ENCODE results near the gene OLIG2.

The OLIG2 gene

DNA sequence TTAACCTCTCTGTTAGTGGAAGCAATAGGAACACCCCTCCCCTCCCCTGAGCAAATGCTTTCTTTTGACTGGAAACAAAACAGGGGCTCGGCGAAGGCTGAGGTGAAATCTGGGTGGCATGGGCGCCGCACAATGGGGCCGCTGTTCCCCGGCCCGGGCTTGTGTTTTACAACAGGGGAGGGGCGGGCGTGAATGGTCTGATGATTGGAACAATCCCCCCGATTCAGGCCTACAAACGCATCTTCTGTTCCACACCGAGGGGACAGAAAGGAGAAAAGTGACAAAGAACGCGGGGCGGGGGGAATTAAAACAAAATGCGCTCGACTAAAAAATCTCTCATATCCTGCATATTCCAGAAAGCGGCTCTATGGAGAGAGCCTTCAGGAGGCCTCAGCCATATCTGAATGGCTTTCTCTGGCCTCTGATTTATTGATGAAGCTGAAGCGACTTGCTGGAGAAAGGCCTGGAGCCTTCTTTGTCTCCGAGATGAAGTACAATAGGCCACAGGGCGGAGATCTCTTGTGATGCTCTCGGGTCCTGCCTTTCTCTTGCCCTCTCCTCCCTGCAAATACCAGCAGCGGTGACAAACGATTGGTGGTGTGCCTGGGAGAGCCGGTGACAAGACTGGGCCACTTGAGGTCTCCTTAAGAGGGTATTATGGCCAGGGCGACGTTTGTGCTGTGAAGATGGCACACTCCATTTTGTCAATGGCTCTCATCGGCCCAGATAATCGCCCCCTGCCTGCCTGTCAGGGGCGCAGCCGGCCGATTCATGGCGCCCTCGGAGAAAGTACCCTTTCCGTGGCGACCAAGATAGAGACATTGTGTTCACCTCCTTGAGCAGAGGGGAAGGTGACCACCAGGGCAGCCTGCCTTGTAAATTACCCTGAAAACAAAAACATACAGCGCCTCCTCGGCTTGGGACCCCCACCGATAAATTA is 47.1 kb upstream of the OLIG2 start:
- TF ChIP-seq POLR2AphosphoS5 (IDR thresholded peaks at IDR 0.05; ENCODE audit: low read depth) (no peak), SPI1 (IDR thresholded peaks at IDR 0.05; ENCODE audit: borderline replicate concordance, low read depth) (no peak), GABPA (IDR thresholded peaks at IDR 0.05; ENCODE audit: low read depth) (no peak)
- TF ChIP-seq, protein P1, sequence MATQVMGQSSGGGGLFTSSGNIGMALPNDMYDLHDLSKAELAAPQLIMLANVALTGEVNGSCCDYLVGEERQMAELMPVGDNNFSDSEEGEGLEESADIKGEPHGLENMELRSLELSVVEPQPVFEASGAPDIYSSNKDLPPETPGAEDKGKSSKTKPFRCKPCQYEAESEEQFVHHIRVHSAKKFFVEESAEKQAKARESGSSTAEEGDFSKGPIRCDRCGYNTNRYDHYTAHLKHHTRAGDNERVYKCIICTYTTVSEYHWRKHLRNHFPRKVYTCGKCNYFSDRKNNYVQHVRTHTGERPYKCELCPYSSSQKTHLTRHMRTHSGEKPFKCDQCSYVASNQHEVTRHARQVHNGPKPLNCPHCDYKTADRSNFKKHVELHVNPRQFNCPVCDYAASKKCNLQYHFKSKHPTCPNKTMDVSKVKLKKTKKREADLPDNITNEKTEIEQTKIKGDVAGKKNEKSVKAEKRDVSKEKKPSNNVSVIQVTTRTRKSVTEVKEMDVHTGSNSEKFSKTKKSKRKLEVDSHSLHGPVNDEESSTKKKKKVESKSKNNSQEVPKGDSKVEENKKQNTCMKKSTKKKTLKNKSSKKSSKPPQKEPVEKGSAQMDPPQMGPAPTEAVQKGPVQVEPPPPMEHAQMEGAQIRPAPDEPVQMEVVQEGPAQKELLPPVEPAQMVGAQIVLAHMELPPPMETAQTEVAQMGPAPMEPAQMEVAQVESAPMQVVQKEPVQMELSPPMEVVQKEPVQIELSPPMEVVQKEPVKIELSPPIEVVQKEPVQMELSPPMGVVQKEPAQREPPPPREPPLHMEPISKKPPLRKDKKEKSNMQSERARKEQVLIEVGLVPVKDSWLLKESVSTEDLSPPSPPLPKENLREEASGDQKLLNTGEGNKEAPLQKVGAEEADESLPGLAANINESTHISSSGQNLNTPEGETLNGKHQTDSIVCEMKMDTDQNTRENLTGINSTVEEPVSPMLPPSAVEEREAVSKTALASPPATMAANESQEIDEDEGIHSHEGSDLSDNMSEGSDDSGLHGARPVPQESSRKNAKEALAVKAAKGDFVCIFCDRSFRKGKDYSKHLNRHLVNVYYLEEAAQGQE (IDR thresholded peaks at IDR 0.05; ENCODE audit: insufficient replicate concordance, low read depth): no peak
- TF ChIP-seq, protein P2, sequence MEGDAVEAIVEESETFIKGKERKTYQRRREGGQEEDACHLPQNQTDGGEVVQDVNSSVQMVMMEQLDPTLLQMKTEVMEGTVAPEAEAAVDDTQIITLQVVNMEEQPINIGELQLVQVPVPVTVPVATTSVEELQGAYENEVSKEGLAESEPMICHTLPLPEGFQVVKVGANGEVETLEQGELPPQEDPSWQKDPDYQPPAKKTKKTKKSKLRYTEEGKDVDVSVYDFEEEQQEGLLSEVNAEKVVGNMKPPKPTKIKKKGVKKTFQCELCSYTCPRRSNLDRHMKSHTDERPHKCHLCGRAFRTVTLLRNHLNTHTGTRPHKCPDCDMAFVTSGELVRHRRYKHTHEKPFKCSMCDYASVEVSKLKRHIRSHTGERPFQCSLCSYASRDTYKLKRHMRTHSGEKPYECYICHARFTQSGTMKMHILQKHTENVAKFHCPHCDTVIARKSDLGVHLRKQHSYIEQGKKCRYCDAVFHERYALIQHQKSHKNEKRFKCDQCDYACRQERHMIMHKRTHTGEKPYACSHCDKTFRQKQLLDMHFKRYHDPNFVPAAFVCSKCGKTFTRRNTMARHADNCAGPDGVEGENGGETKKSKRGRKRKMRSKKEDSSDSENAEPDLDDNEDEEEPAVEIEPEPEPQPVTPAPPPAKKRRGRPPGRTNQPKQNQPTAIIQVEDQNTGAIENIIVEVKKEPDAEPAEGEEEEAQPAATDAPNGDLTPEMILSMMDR (IDR thresholded peaks at IDR 0.05; ENCODE audit: insufficient read depth, low read length): no peak

GRCh38 chr21:32979598-32980268 is 46.0 kb upstream of the OLIG2 start:
- TF ChIP-seq POLR2AphosphoS5 (IDR thresholded peaks at IDR 0.05; ENCODE audit: low read depth) (no peak), GABPA (IDR thresholded peaks at IDR 0.05; ENCODE audit: low read depth) (no peak), SPI1 (IDR thresholded peaks at IDR 0.05; ENCODE audit: borderline replicate concordance, low read depth) (no peak)
- TF ChIP-seq, protein P2 (IDR thresholded peaks at IDR 0.05; ENCODE audit: insufficient read depth, low read length): no peak
- TF ChIP-seq, protein P1 (IDR thresholded peaks at IDR 0.05; ENCODE audit: insufficient replicate concordance, low read depth): no peak
- no peaks in the 10 kb centered on the region for H3K27me3 ChIP-seq (ENCODE audit: insufficient read depth, poor library complexity, severe bottlenecking)
- no peak overlapping the region for H3K4me3 ChIP-seq (replicated peaks; ENCODE audit: insufficient read depth, low read length)
- no peak overlapping the region for H3K27ac ChIP-seq (replicated peaks)
- no peak for DNase-seq (ENCODE audit: low read depth in 1 of 2, low spot score in 1 of 2)

More for the DNA sequence above, 47.1 kb upstream of the OLIG2 start:
- Histone ChIP-seq H3K27me3 (ENCODE audit: insufficient read depth, poor library complexity, severe bottlenecking) (no peaks in the 10 kb centered on the region), H3K27ac (replicated peaks) (no peak overlapping the region), H3K4me3 (replicated peaks; ENCODE audit: insufficient read depth, low read length) (no peak overlapping the region)
- no peak for DNase-seq (ENCODE audit: low read depth in 1 of 2, low spot score in 1 of 2)

DNA sequence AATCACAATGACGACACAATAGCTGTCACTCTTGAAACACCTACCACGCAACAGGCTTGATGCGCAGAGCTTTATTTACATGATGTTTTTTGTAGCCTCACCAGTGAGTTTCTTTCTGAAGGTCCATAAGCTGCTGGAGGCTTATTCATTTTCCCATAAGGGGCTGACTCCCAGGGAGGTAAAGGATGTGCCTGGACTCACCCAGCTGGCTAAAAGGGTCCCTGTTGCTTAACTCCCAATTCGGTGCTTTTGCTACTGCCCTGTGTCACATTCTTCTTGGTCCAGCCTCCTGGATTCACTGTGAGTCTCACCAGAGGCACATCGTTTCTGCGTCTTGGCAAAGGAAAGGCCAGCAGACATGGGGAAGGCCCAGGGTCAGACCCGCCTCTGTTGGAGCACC is 44.6 kb upstream of the OLIG2 start:
- no peak for TF ChIP-seq SPI1 (IDR thresholded peaks at IDR 0.05; ENCODE audit: borderline replicate concordance, low read depth)
- TF ChIP-seq GABPA (IDR thresholded peaks at IDR 0.05; ENCODE audit: low read depth): no peak
- no peak for TF ChIP-seq POLR2AphosphoS5 (IDR thresholded peaks at IDR 0.05; ENCODE audit: low read depth)
- TF ChIP-seq, protein P1 (IDR thresholded peaks at IDR 0.05; ENCODE audit: insufficient replicate concordance, low read depth): no peak
- TF ChIP-seq, protein P2 (IDR thresholded peaks at IDR 0.05; ENCODE audit: insufficient read depth, low read length): no peak
- no peaks in the 10 kb centered on the region for H3K27me3 ChIP-seq (ENCODE audit: insufficient read depth, poor library complexity, severe bottlenecking)

More for the DNA sequence above, 44.6 kb upstream of the OLIG2 start:
- H3K4me3 ChIP-seq (replicated peaks; ENCODE audit: insufficient read depth, low read length): no peak overlapping the region
- H3K27ac ChIP-seq (replicated peaks): no peak overlapping the region
- no peak for DNase-seq (ENCODE audit: low read depth in 1 of 2, low spot score in 1 of 2)
